HCT116 (cell line): Measurements from ENCODE around the gene MTUS2. TPM values are rescaled to one million over a fixed set of nuclear protein-coding genes. Genes with fewer than 3 reads are reported as not detected.

Experiments used
- ATAC-seq: fragments of 200-7000 bp; cut with Tn5 transposase; 2 replicates; pipeline ENCODE4 v1.9.1; 2020; ENCODE audit warnings: mild to moderate bottlenecking, moderate library complexity
- BruUV-seq: library from RNA; stranded (reverse); fragments of 400-500 nt; replicated peaks from 2 replicates; lab custom pipeline; 2021; lab: Mats Ljungman, UMichigan
- CTCF ChIA-PET: fragments of 300-600 bp; sonication (Branson Sonifier 250); formaldehyde crosslinking; loops from one replicate; lab custom pipeline; 2021; ENCODE audit warnings: antibody characterized with exemption; lab: Charles Lee
- POLR2A ChIA-PET: fragments of 300-600, 350-600 bp; sonication (Branson Sonifier 250); formaldehyde crosslinking; loops from one replicate; lab custom pipeline; 2021; ENCODE audit warnings: antibody characterized with exemption; lab: Charles Lee
- RAD21 ChIA-PET, 2 experiments: fragments of 300-600 bp; sonication (Branson Sonifier 250); formaldehyde crosslinking; loops; one replicate each; lab custom pipeline; 2023; ENCODE audit warnings: low total read pairs in 2 of 2; ENCODE audit not compliant: uncharacterized antibody in 2 of 2, unreplicated experiment in 2 of 2, low non-redundant PET in 1 of 2; lab: Charles Lee
- DNase-seq: peaks from one replicate; pipeline ENCODE4 v3.0.0-alpha.2; 2010; ENCODE audit warnings: low read depth, low spot score
- H2AFZ ChIP-seq: fragments of 200-600 bp; shearing (Covaris generic), sonication (generic); 2 replicates; pipeline ENCODE4 v1.6.1; 2017; ENCODE audit warnings: low read depth, mixed run types, mixed read lengths, antibody characterized with exemption, low read length; ENCODE audit not compliant: poor library complexity, severe bottlenecking
- H3K27ac ChIP-seq: 2 replicates; pipeline ENCODE4 v1.5.1; 2012; ENCODE audit warnings: low read depth, low read length
- H3K27me3 ChIP-seq: fragments of 200-600 bp; sonication (generic); 2 replicates; pipeline ENCODE4 v1.6.1; 2016; ENCODE audit warnings: mixed run types, low read length, mixed read lengths; ENCODE audit not compliant: insufficient read depth
- H3K36me3 ChIP-seq, 2 experiments: fragments of 200-500 bp in 1 of 2; fragments of 200-600 bp in 1 of 2; sonication (Bioruptor generic) in 1 of 2; sonication (generic) in 1 of 2; 2 replicates each; pipeline versions ENCODE4 v1.5.1 to v1.6.1; 2014 to 2016; ENCODE audit warnings: low read length in 2 of 2, inconsistent platforms in 1 of 2, mixed read lengths in 1 of 2, mixed run types in 1 of 2; ENCODE audit not compliant: insufficient read depth in 2 of 2, control insufficient read depth in 1 of 2
- H3K4me1 ChIP-seq, 2 experiments: fragments of 200-600 bp in 1 of 2; sonication (generic) in 1 of 2; 2 replicates each; pipeline versions ENCODE4 v1.5.1 to v1.6.1; 2012 to 2017; ENCODE audit warnings: low read length in 2 of 2, inconsistent platforms in 1 of 2, mild to moderate bottlenecking in 1 of 2, mixed read lengths in 1 of 2, mixed run types in 1 of 2, moderate library complexity in 1 of 2; ENCODE audit not compliant: insufficient read depth in 2 of 2, control insufficient read depth in 1 of 2
- H3K4me2 ChIP-seq: fragments of 200-600 bp; sonication (generic); 2 replicates; pipeline ENCODE4 v1.6.1; 2017; ENCODE audit warnings: mixed run types, low read length, mixed read lengths
- H3K4me3 ChIP-seq, 2 experiments: fragments of 200-600 bp in 1 of 2; sonication (generic) in 1 of 2; replicated peaks in 1 of 2; 2 replicates each; pipeline ENCODE4 v1.5.1; 2011 to 2016; ENCODE audit warnings: low read length in 2 of 2, control low read depth in 1 of 2, low read depth in 1 of 2, mild to moderate bottlenecking in 1 of 2, mixed read lengths in 1 of 2, mixed run types in 1 of 2
- H3K79me2 ChIP-seq: fragments of 200-600 bp; sonication (generic); 2 replicates; pipeline ENCODE4 v1.6.1; 2017; ENCODE audit warnings: mild to moderate bottlenecking, mixed run types, low read length, moderate library complexity, mixed read lengths; ENCODE audit not compliant: insufficient read depth
- H3K9ac ChIP-seq: fragments of 200-600 bp; sonication (generic); 2 replicates; pipeline ENCODE4 v1.6.1; 2016; ENCODE audit warnings: low read length, mixed read lengths
- H3K9me2 ChIP-seq: fragments of 200-600 bp; sonication (generic), shearing (Covaris generic); 2 replicates; pipeline ENCODE4 v1.6.1; 2017; ENCODE audit warnings: mixed run types, mild to moderate bottlenecking, moderate library complexity; ENCODE audit not compliant: insufficient read depth
- H3K9me3 ChIP-seq, 2 experiments: fragments of 200-500 bp in 1 of 2; fragments of 200-600 bp in 1 of 2; sonication (Bioruptor generic) in 1 of 2; sonication (generic) in 1 of 2; 2 replicates each; pipeline ENCODE4 v1.6.1; 2014 to 2017; ENCODE audit warnings: low read length in 2 of 2, mixed read lengths in 2 of 2, inconsistent platforms in 1 of 2, low read depth in 1 of 2, mild to moderate bottlenecking in 1 of 2, mixed run types in 1 of 2, moderate library complexity in 1 of 2; ENCODE audit not compliant: control insufficient read depth in 1 of 2, insufficient read depth in 1 of 2
- H4K20me1 ChIP-seq: fragments of 200-600 bp; sonication (generic), shearing (Covaris generic); 2 replicates; pipeline ENCODE4 v1.6.1; 2017; ENCODE audit warnings: mixed run types, mild to moderate bottlenecking, moderate library complexity; ENCODE audit not compliant: insufficient read depth
- CBX3 ChIP-seq: IDR thresholded peaks from 2 replicates; pipeline ENCODE4 v1.6.1; 2012; ENCODE audit warnings: low read depth
- EGR1 ChIP-seq: IDR thresholded peaks from 2 replicates; pipeline ENCODE4 v1.6.1; 2012; ENCODE audit warnings: low read depth
- EZH2 ChIP-seq: fragments of 200-600 bp; sonication (generic); IDR thresholded peaks from 2 replicates; pipeline ENCODE4 v1.6.1; 2017; ENCODE audit warnings: antibody characterized with exemption, mixed run types
- EZH2phosphoT487 ChIP-seq: fragments of 200-600 bp; IDR thresholded peaks from 2 replicates; pipeline ENCODE4 v1.6.1; 2018; ENCODE audit warnings: antibody characterized with exemption, borderline replicate concordance
- POLR2A ChIP-seq: IDR thresholded peaks from 2 replicates; pipeline ENCODE4 v1.7.0; 2011; ENCODE audit warnings: borderline replicate concordance; ENCODE audit not compliant: insufficient read depth, insufficient read length; ENCODE audit errors: extremely low read depth
- SIN3A ChIP-seq: IDR thresholded peaks from 2 replicates; pipeline ENCODE4 v1.6.1; 2012; ENCODE audit warnings: low read depth
- SRF ChIP-seq: IDR thresholded peaks from 2 replicates; pipeline ENCODE4 v1.6.1; 2012; ENCODE audit warnings: low read depth
- YY1 ChIP-seq: IDR thresholded peaks from 2 replicates; pipeline ENCODE4 v1.6.1; 2011; ENCODE audit warnings: low read length, low read depth, moderate library complexity, mild to moderate bottlenecking; ENCODE audit not compliant: insufficient replicate concordance; ENCODE audit errors: extremely low read depth
- ZFX ChIP-seq: fragments of 450-650 bp; IDR thresholded peaks from 2 replicates; pipeline ENCODE4 v1.6.1; 2017
- intact Hi-C: fragments of 100-400 bp; cut with micrococcal nuclease; formaldehyde crosslinking; loops from 2 replicates; pipeline ENCODE4 v1.10.0; 2022
- total RNA-seq: library from RNA; stranded (reverse); gene quantifications from one replicate; pipeline ENCODE4 v1.2.1, GENCODE V29; 2021; ENCODE audit not compliant: unreplicated experiment
- TF ChIP-seq, protein P1 (sequence below), 3 experiments: fragments of 200-600 bp in 1 of 3; sonication (generic) in 1 of 3; IDR thresholded peaks in 2 of 3; conservative IDR thresholded peaks in 1 of 3; 2 replicates each; pipeline ENCODE4 v1.5.1; 2012 to 2017; ENCODE audit warnings: low read depth in 2 of 3, low read length in 2 of 3, antibody characterized with exemption in 1 of 3, borderline replicate concordance in 1 of 3, control low read depth in 1 of 3, mild to moderate bottlenecking in 1 of 3, mixed read lengths in 1 of 3, mixed run types in 1 of 3, moderate library complexity in 1 of 3; ENCODE audit not compliant: insufficient read depth in 1 of 3
- TF ChIP-seq, protein P2 (sequence below): IDR thresholded peaks from 2 replicates; pipeline ENCODE4 v1.6.1; 2012
- TF ChIP-seq, protein P3 (sequence below): IDR thresholded peaks from 2 replicates; pipeline ENCODE4 v1.6.1; 2012
- TF ChIP-seq, protein P4 (sequence below): IDR thresholded peaks from 2 replicates; pipeline ENCODE4 v1.6.1; 2011; ENCODE audit warnings: mild to moderate bottlenecking, low read length, moderate library complexity; ENCODE audit not compliant: insufficient replicate concordance; ENCODE audit errors: extremely low read depth

The MTUS2 gene
- total RNA-seq, 1 experiment from 2014 or later, result 0.02 TPM

DNA sequence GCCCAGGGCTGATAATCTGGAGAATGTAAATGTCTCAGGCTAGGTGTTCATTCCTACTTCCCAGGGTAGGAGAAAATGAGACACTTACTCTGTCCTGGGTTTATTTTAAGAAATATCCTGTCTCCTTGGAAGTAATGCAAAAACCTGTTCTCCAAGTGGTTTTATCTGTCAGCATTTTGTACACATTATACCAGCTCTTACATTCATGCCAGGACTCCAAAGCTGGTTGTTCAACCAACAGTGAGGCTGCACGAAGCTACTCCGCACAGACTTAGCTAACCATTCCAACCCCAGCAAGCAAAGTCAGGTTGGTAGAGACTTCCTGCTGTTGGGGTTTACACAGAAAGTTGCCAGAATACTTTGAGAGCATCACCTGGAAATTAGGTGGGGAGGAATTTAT, 719.7 kb downstream of the MTUS2 start (continued):
- TF ChIP-seq, protein P1, sequence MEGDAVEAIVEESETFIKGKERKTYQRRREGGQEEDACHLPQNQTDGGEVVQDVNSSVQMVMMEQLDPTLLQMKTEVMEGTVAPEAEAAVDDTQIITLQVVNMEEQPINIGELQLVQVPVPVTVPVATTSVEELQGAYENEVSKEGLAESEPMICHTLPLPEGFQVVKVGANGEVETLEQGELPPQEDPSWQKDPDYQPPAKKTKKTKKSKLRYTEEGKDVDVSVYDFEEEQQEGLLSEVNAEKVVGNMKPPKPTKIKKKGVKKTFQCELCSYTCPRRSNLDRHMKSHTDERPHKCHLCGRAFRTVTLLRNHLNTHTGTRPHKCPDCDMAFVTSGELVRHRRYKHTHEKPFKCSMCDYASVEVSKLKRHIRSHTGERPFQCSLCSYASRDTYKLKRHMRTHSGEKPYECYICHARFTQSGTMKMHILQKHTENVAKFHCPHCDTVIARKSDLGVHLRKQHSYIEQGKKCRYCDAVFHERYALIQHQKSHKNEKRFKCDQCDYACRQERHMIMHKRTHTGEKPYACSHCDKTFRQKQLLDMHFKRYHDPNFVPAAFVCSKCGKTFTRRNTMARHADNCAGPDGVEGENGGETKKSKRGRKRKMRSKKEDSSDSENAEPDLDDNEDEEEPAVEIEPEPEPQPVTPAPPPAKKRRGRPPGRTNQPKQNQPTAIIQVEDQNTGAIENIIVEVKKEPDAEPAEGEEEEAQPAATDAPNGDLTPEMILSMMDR (IDR thresholded peaks at IDR 0.05 in 2 of 3, conservative IDR thresholded peaks at IDR 0.05 in 1 of 3; ENCODE audit: borderline replicate concordance in 1 of 3, insufficient read depth in 1 of 3, low read depth in 2 of 3, low read length in 2 of 3), result no peak

DNA sequence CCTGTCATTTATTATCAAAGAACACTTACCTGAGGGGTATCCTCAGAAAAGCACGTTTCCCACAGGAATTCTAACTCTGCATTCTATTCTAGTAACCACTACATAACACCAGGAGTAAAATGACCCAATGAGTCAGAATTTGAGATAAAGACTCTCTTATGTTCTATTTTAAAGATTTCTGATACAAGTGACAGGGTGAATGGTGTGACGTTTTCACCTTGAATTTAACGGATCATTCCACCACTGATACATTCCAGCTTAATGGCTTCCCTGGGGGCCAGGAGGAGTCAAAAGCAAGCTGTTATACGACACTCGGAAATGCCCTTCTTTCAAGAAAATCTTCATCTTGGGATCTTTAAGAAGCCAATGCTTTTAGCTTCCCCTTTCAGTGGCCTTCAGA, 720.2 kb downstream of the MTUS2 start:
- no peak for ATAC-seq
- DNase-seq, result no peak
- CTCF ChIA-PET, result no interaction called here
- no peaks in the 10 kb centered on the region for H4K20me1 ChIP-seq
- peaks cover 5 to 11% of the 10 kb centered on the region in 2 experiments; a peak in 3 of 4 replicates for H3K36me3 ChIP-seq
- no peaks in the 10 kb centered on the region for H3K9me3 ChIP-seq
- H3K27ac ChIP-seq, result no peak overlapping the region
- H3K27me3 ChIP-seq, result no peaks in the 10 kb centered on the region
- RAD21 ChIA-PET, result no interaction called here
- no peak for TF ChIP-seq ZFX
- TF ChIP-seq, protein P2, sequence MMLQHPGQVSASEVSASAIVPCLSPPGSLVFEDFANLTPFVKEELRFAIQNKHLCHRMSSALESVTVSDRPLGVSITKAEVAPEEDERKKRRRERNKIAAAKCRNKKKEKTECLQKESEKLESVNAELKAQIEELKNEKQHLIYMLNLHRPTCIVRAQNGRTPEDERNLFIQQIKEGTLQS, result no peak
- TF ChIP-seq CBX3, result no peak
- TF ChIP-seq, protein P3, sequence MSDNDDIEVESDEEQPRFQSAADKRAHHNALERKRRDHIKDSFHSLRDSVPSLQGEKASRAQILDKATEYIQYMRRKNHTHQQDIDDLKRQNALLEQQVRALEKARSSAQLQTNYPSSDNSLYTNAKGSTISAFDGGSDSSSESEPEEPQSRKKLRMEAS, result no peak
- no peak for TF ChIP-seq EGR1
- no peak for TF ChIP-seq YY1
- TF ChIP-seq, protein P1 (IDR thresholded peaks at IDR 0.05 in 2 of 3, conservative IDR thresholded peaks at IDR 0.05 in 1 of 3; ENCODE audit: borderline replicate concordance in 1 of 3, insufficient read depth in 1 of 3, low read depth in 2 of 3, low read length in 2 of 3), result no peak
- no peak for TF ChIP-seq EZH2phosphoT487
- TF ChIP-seq, protein P4, sequence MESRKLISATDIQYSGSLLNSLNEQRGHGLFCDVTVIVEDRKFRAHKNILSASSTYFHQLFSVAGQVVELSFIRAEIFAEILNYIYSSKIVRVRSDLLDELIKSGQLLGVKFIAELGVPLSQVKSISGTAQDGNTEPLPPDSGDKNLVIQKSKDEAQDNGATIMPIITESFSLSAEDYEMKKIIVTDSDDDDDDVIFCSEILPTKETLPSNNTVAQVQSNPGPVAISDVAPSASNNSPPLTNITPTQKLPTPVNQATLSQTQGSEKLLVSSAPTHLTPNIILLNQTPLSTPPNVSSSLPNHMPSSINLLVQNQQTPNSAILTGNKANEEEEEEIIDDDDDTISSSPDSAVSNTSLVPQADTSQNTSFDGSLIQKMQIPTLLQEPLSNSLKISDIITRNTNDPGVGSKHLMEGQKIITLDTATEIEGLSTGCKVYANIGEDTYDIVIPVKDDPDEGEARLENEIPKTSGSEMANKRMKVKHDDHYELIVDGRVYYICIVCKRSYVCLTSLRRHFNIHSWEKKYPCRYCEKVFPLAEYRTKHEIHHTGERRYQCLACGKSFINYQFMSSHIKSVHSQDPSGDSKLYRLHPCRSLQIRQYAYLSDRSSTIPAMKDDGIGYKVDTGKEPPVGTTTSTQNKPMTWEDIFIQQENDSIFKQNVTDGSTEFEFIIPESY, result no peak
- TF ChIP-seq SRF, result no peak
- no peak for TF ChIP-seq EZH2
- no peak for TF ChIP-seq SIN3A
- no peak for TF ChIP-seq POLR2A
- H3K4me3 ChIP-seq, result no peak overlapping the region
- intact Hi-C loops, result no loop called here
- no peak overlapping the region for H3K9ac ChIP-seq
- H3K79me2 ChIP-seq, result peaks cover 85% of the 10 kb centered on the region
- no peaks in the 10 kb centered on the region for H3K4me1 ChIP-seq
- no peaks in the 10 kb centered on the region for H3K9me2 ChIP-seq
- POLR2A ChIA-PET, result no interaction called here
- no TSS peak for BruUV-seq
- no peak overlapping the region for H2AFZ ChIP-seq
- no peak overlapping the region for H3K4me2 ChIP-seq
